ENCODE data around the gene GVQW3. TPM values are rescaled to one million over a fixed set of nuclear protein-coding genes. Genes with fewer than 3 reads are reported as not detected.

GVQW3 gene
- total and polyA plus RNA-seq, 2 of the 13 experiments (the other 11 are each of a cell fraction or from before 2014, with no cell fraction given) = 5.0 to 5.6 TPM

GRCh38 chr11:76335842-76336241, 45.3 kb upstream of the GVQW3 start:
- Histone ChIP-seq H3K27ac (ENCODE audit: extremely low read length, insufficient read depth, low read length) (no peak overlapping the region), H4K20me1 (ENCODE audit: insufficient read depth, low read length) (no peaks in the 10 kb centered on the region), H2AFZ (ENCODE audit: low read length) (no peak overlapping the region), H3K4me2 (ENCODE audit: low read depth, low read length) (no peak overlapping the region), H3K9me3 (ENCODE audit: low read length) (peaks cover 22% of the 10 kb centered on the region), H3K4me3 (replicated peaks in 1 of 3; ENCODE audit: insufficient read depth in 1 of 3, low read depth in 2 of 3, low read length in 3 of 3) (no peak overlapping the region), H3K36me3 (replicated peaks in 1 of 2; ENCODE audit: control insufficient read depth in 1 of 2, insufficient read depth in 2 of 2, low read length in 2 of 2) (no peaks in the 10 kb centered on the region), H3K27me3 (ENCODE audit: control insufficient read depth in 1 of 2, insufficient read depth in 2 of 2, low read length in 2 of 2) (no peaks in the 10 kb centered on the region), H3K79me2 (ENCODE audit: insufficient read depth, low read length) (no peaks in the 10 kb centered on the region), H3K4me1 (ENCODE audit: insufficient read depth, low read length) (no peaks in the 10 kb centered on the region), H3K9ac (ENCODE audit: insufficient read depth, low read depth, low read length) (no peak overlapping the region)
- ChIA-PET POLR2A (no interaction called here), CTCF (ENCODE audit: low intra/inter-chr PET ratio, low total read pairs) (no interaction called here)
- intact Hi-C loops (cut with micrococcal nuclease; ENCODE audit: unreplicated experiment) = no loop called here
- no peak for DNase-seq (ENCODE audit: low spot score)
- in situ Hi-C loops (cut with HindIII; ENCODE audit: extremely low pct_ligation_motif_present, low pct_unique_long_range_greater_than_20kb) = no loop called here
- no peak for FAIRE-seq
- no TSS peak for BruUV-seq (replicated peaks)
- TF ChIP-seq ZBTB25 (CRISPR knock-in tag; IDR thresholded peaks at IDR 0.05) (no peak), KDM5B (CRISPR knock-in tag; IDR thresholded peaks at IDR 0.05; ENCODE audit: borderline replicate concordance) (no peak), ZBTB33 (CRISPR knock-in tag; IDR thresholded peaks at IDR 0.05) (no peak), NCOA2 (CRISPR knock-in tag; IDR thresholded peaks at IDR 0.05) (no peak), KDM5A (IDR thresholded peaks at IDR 0.05; ENCODE audit: borderline replicate concordance, low read length) (no peak), MAFK (conservative IDR thresholded peaks at IDR 0.05 in 1 of 2, IDR thresholded peaks at IDR 0.05 in 1 of 2; ENCODE audit: low read length in 2 of 2) (no peak), ZNF772 (CRISPR knock-in tag; IDR thresholded peaks at IDR 0.05) (no peak), FOSL1 (CRISPR knock-in tag; IDR thresholded peaks at IDR 0.05; ENCODE audit: borderline replicate concordance) (no peak), MYC (CRISPR knock-in tag; IDR thresholded peaks at IDR 0.05; ENCODE audit: borderline replicate concordance) (no peak), KDM2A (CRISPR knock-in tag; IDR thresholded peaks at IDR 0.05; ENCODE audit: borderline replicate concordance, low read depth) (no peak), ZNF782 (CRISPR knock-in tag; IDR thresholded peaks at IDR 0.05; ENCODE audit: borderline replicate concordance) (no peak), ZNF12 (CRISPR knock-in tag; IDR thresholded peaks at IDR 0.05) (no peak), ZNF747 (CRISPR knock-in tag; IDR thresholded peaks at IDR 0.05; ENCODE audit: borderline replicate concordance) (no peak), ZFAT (CRISPR knock-in tag; conservative IDR thresholded peaks at IDR 0.05) (no peak), ZFP91 (CRISPR knock-in tag; IDR thresholded peaks at IDR 0.05; ENCODE audit: borderline replicate concordance) (no peak), ZNF224 (CRISPR knock-in tag; IDR thresholded peaks at IDR 0.05) (no peak), SP4 (CRISPR knock-in tag; IDR thresholded peaks at IDR 0.05) (no peak), JARID2 (CRISPR knock-in tag; IDR thresholded peaks at IDR 0.05; ENCODE audit: insufficient replicate concordance) (no peak)
- ATAC-seq = no peak
